Vagina (tissue), 2 donors: Measurements from ENCODE around the gene MTMR1. TPM values are rescaled to one million over a fixed set of nuclear protein-coding genes. Genes with fewer than 3 reads are reported as not detected.

Experiments
- DNase-seq, 2 donors: peaks; one replicate each; pipeline ENCODE4 v3.0.0-alpha.2; 2017; ENCODE audit errors: extremely low spot score in 2 of 2
- H3K27ac ChIP-seq: fragments of 200-600 bp; sonication (generic); one replicate; pipeline ENCODE4 v1.5.1; 2019
- H3K27me3 ChIP-seq: fragments of 200-600 bp; sonication (generic); one replicate; pipeline ENCODE4 v1.5.1; 2019
- H3K36me3 ChIP-seq, 2 donors: fragments of 200-600 bp; sonication (generic); one replicate each; pipeline ENCODE4 v1.5.1; 2017 to 2019
- H3K4me1 ChIP-seq: fragments of 200-600 bp; sonication (generic); one replicate; pipeline ENCODE4 v1.5.1; 2019
- H3K4me3 ChIP-seq, 2 donors: fragments of 200-600 bp; sonication (generic); 1 replicate in 1 of 2; 2 replicates in 1 of 2; pipeline ENCODE4 v1.5.1; 2016 to 2019
- H3K9me3 ChIP-seq: fragments of 200-600 bp; sonication (generic); one replicate; pipeline ENCODE4 v1.5.1; 2019
- POLR2A ChIP-seq, 2 donors: fragments of 450-650 bp; IDR thresholded peaks; one replicate each; pipeline ENCODE4 v1.6.1; 2017; ENCODE audit warnings: antibody characterized with exemption in 2 of 2, mild to moderate bottlenecking in 2 of 2, moderate library complexity in 2 of 2
- POLR2AphosphoS5 ChIP-seq, 2 donors: sonication (generic); formaldehyde crosslinking; IDR thresholded peaks; one replicate each; pipeline ENCODE4 v1.9.0; 2017; ENCODE audit warnings: antibody characterized with exemption in 2 of 2, mild to moderate bottlenecking in 2 of 2, low read depth in 1 of 2; ENCODE audit not compliant: insufficient read depth in 1 of 2
- intact Hi-C: fragments of 100-400 bp; cut with DNase I; formaldehyde crosslinking; loops from one replicate; pipeline ENCODE4 v1.15.1; 2023
- total RNA-seq: library from RNA; depleted of rRNA; stranded (reverse); fragments of >200 nt; gene quantifications from one replicate; pipeline ENCODE4 v1.2.3, GENCODE V29; 2016
- TF ChIP-seq, protein P1 (sequence below), 3 experiments: fragments of 450-650 bp in 2 of 3; fragments of 200-600 bp in 1 of 3; sonication (generic) in 1 of 3; IDR thresholded peaks; one replicate each; pipeline ENCODE4 v1.5.1; 2017 to 2019; ENCODE audit warnings: antibody characterized with exemption in 3 of 3, mild to moderate bottlenecking in 2 of 3, moderate library complexity in 2 of 3

Gene MTMR1
- total RNA-seq, 1 donor from 2014 or later = 22.6 TPM

DNA sequence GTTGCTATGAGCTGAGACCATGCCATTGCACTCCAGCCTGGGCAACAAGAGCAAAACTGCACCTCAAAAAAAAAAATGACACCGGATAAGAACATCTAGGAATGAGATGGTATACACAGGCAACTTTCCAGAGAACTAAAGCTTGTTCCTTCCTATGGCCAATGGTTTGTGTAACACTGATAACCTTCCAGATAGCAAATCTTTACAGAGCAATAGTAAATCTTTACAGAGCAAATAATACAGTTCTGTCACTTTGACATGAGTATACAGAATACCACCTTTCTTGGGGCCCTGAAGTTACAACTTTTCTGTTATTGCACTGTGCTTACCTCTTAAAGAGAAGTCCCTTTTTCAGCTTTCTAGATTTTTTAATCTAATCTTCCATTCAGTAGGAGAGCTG lies 113.6 kb downstream of the MTMR1 start:
- intact Hi-C loops = no loop called here
- H3K36me3 ChIP-seq = no peaks in the 10 kb centered on the region
- no peak overlapping the region for H3K27ac ChIP-seq
- TF ChIP-seq, protein P1, sequence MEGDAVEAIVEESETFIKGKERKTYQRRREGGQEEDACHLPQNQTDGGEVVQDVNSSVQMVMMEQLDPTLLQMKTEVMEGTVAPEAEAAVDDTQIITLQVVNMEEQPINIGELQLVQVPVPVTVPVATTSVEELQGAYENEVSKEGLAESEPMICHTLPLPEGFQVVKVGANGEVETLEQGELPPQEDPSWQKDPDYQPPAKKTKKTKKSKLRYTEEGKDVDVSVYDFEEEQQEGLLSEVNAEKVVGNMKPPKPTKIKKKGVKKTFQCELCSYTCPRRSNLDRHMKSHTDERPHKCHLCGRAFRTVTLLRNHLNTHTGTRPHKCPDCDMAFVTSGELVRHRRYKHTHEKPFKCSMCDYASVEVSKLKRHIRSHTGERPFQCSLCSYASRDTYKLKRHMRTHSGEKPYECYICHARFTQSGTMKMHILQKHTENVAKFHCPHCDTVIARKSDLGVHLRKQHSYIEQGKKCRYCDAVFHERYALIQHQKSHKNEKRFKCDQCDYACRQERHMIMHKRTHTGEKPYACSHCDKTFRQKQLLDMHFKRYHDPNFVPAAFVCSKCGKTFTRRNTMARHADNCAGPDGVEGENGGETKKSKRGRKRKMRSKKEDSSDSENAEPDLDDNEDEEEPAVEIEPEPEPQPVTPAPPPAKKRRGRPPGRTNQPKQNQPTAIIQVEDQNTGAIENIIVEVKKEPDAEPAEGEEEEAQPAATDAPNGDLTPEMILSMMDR (IDR thresholded peaks at IDR 0.05) = no peak
- TF ChIP-seq POLR2AphosphoS5 (IDR thresholded peaks at IDR 0.05; ENCODE audit: insufficient read depth in 1 of 2, low read depth in 1 of 2) (no peak), POLR2A (IDR thresholded peaks at IDR 0.05) (no peak)
- no peaks in the 10 kb centered on the region for H3K4me1 ChIP-seq
- H3K9me3 ChIP-seq = no peaks in the 10 kb centered on the region
- DNase-seq = no peak
- no peaks in the 10 kb centered on the region for H3K27me3 ChIP-seq
- H3K4me3 ChIP-seq = no peak overlapping the region

DNA sequence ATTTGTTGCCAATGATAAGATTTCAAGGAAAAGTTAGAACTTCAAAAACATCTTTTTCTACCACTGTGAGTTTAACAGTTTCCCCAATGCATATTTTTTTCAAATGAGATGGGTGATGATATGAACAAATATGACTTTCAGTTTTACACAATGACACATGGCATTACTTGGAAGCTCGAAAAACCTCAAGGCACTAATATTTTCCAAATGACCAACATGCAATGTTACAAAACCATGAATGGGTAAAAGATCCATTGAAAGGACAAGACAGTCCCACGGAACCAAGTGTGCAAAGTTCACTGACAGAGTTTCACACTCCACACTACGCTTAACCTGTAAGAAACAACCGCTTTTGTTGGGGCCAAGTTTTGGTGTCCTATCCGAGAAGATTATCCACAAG lies 120.7 kb downstream of the MTMR1 start:
- H3K36me3 ChIP-seq = no peaks in the 10 kb centered on the region
- intact Hi-C loops = no loop called here
- no peak overlapping the region for H3K4me3 ChIP-seq
- H3K27me3 ChIP-seq = no peaks in the 10 kb centered on the region
- TF ChIP-seq POLR2A (IDR thresholded peaks at IDR 0.05) (no peak), POLR2AphosphoS5 (IDR thresholded peaks at IDR 0.05; ENCODE audit: insufficient read depth in 1 of 2, low read depth in 1 of 2) (no peak)
- TF ChIP-seq, protein P1 (IDR thresholded peaks at IDR 0.05) = no peak
- H3K9me3 ChIP-seq = no peaks in the 10 kb centered on the region
- no peaks in the 10 kb centered on the region for H3K4me1 ChIP-seq
- no peak for DNase-seq
- no peak overlapping the region for H3K27ac ChIP-seq

Other genes with a start within 250 kb of the MTMR1 start
- 13.3 TPM for gene MTM1, start 124.8 kb upstream of the MTMR1 start, total RNA-seq
- gene CD99L2, start 205.3 kb downstream of the MTMR1 start, total RNA-seq = 23.8 TPM